DOHH2 (cell line): ENCODE data around the gene TNS1.

Experiments used
- CTCF ChIP-seq: fragments of 200-600 bp; sonication (generic); IDR thresholded peaks from one replicate; pipeline ENCODE4 v1.5.1; 2014; ENCODE audit warnings: antibody characterized with exemption, mild to moderate bottlenecking, low read depth, low read length; ENCODE audit not compliant: poor library complexity, severe bottlenecking
- EZH2phosphoT487 ChIP-seq: fragments of 200-600 bp; sonication (generic); IDR thresholded peaks from 2 replicates; pipeline ENCODE4 v1.6.1; 2017; ENCODE audit warnings: borderline replicate concordance, mild to moderate bottlenecking, antibody characterized with exemption, low read length, moderate library complexity, mixed read lengths

GRCh38 chr2:217902379-217903141 lies 100.2 kb downstream of the TNS1 start:
- TF ChIP-seq EZH2phosphoT487, result no peak
- TF ChIP-seq CTCF, result no peak
